OCI-LY1 (cell line): ENCODE measurements around the gene MMP24OS.

Source experiments
- EZH2 ChIP-seq: fragments of 200-600 bp; sonication (generic), shearing (Covaris generic); IDR thresholded peaks from 2 replicates; pipeline ENCODE4 v1.8.0; 2017; ENCODE audit warnings: borderline replicate concordance, mixed run types, mild to moderate bottlenecking, antibody characterized with exemption, low read length, moderate library complexity, mixed read lengths
- TF ChIP-seq, protein P1 (sequence below): fragments of 200-600 bp; sonication (generic), shearing (Covaris generic); IDR thresholded peaks from 2 replicates; pipeline ENCODE4 v1.5.1; 2017; ENCODE audit warnings: mild to moderate bottlenecking, antibody characterized with exemption, low read length, moderate library complexity, mixed read lengths

DNA sequence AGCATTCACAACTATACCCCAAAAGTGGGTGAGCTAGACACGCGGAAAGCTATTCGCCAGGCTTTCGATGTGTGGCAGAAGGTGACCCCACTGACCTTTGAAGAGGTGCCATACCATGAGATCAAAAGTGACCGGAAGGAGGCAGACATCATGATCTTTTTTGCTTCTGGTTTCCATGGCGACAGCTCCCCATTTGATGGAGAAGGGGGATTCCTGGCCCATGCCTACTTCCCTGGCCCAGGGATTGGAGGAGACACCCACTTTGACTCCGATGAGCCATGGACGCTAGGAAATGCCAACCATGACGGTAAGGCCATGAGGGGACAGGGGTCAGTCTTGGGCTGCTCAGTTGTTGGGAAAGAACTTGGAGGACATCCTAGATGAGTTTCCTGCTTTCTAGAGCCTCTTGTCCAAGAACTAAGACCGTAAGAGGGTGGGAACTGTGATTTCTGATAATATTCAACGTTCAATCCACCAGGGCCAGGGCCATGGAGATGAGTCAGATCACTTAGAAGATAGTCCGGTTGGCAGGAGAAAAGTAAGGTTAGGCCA, 23.4 kb downstream of the MMP24OS start:
- TF ChIP-seq, protein P1, sequence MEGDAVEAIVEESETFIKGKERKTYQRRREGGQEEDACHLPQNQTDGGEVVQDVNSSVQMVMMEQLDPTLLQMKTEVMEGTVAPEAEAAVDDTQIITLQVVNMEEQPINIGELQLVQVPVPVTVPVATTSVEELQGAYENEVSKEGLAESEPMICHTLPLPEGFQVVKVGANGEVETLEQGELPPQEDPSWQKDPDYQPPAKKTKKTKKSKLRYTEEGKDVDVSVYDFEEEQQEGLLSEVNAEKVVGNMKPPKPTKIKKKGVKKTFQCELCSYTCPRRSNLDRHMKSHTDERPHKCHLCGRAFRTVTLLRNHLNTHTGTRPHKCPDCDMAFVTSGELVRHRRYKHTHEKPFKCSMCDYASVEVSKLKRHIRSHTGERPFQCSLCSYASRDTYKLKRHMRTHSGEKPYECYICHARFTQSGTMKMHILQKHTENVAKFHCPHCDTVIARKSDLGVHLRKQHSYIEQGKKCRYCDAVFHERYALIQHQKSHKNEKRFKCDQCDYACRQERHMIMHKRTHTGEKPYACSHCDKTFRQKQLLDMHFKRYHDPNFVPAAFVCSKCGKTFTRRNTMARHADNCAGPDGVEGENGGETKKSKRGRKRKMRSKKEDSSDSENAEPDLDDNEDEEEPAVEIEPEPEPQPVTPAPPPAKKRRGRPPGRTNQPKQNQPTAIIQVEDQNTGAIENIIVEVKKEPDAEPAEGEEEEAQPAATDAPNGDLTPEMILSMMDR = no peak
- no peak for TF ChIP-seq EZH2
